Motor neuron (in vitro differentiated cells): ENCODE results near the gene PTPRG. TPM values are rescaled to one million over a fixed set of nuclear protein-coding genes. Genes with fewer than 3 reads are reported as not detected.

ENCODE experiments used
- ATAC-seq, 8 experiments: fragments of 200-7000 bp; cut with Tn5 transposase; replicated peaks in 6 of 8; 2 replicates each; pipeline ENCODE4 v1.8.0; 2021; ENCODE audit warnings: mild to moderate bottlenecking in 8 of 8, moderate library complexity in 8 of 8
- H3K27ac ChIP-seq, 2 donors: fragments of 250-450 bp; sonication (Bioruptor Pico); 2 replicates each; pipeline ENCODE4 v1.9.0; 2021; ENCODE audit warnings: antibody characterized with exemption in 2 of 2, mild to moderate bottlenecking in 2 of 2, moderate library complexity in 1 of 2
- H3K4me1 ChIP-seq, 2 donors: fragments of 250-450 bp; sonication (Bioruptor Pico); replicated peaks in 1 of 2; 2 replicates each; pipeline ENCODE4 v1.6.1; 2021; ENCODE audit warnings: antibody characterized with exemption in 2 of 2, mild to moderate bottlenecking in 2 of 2, moderate library complexity in 1 of 2
- H3K4me3 ChIP-seq, 5 donors: fragments of 250-450 bp; sonication (Bioruptor Pico); 2 replicates each; pipeline ENCODE4 v1.9.0; 2021; ENCODE audit warnings: antibody characterized with exemption in 5 of 5, mild to moderate bottlenecking in 5 of 5, moderate library complexity in 4 of 5
- WGBS, 10 experiments: fragments of 450-650 bp; shearing (Covaris generic); methylation state at CpG; one replicate each; pipeline ENCODE4 v1.0.0; 2022; 5-methylcytosine and 5-hydroxymethylcytosine counted together
- in situ Hi-C, 9 experiments: fragments of 400-800 bp; cut with MboI; loops; one replicate each; pipeline ENCODE4 v1.15.0; 2021; ENCODE audit warnings: low sequenced_read_pairs in 9 of 9, low pct_unique_long_range_greater_than_20kb in 2 of 9; ENCODE audit not compliant: unreplicated experiment in 9 of 9
- total RNA-seq, 8 experiments: library from RNA; unstranded; fragments of 300-600 nt; gene quantifications; 2 replicates each; pipeline versions ENCODE4 v1.2.3 to v1.2.4, GENCODE V29; 2022

Gene PTPRG
- total RNA-seq, 8 experiments from 2014 or later = 15.9 to 75.2 (median 42.9) TPM

DNA sequence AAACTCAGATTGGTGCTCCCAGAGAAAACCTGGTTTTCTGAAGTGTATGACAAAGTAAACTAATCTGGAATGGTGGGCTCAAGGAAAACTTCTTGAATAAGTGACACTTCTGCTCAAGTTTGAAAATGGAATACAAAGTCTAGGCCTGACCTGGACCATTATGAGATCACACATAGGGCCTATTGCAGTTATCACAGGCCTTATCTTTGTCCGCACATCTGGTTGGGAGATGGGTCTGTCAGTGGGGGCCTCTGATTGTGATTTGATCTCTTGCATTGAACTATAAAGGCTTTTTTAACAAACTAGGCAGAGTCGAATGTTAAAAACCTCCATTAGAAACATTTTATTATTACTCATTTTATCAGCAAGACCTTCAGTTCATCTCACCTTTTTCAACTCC, 405.6 kb downstream of the PTPRG start:
- no peak overlapping the region for H3K4me3 ChIP-seq
- no peak overlapping the region for H3K27ac ChIP-seq
- in situ Hi-C loops = no loop called here
- WGBS, 10 experiments = 40 to 92% (median 83%) methylated on average over 1 to 2 of the region's 2 CpGs; no CpG with 5 or more reads in 3 of the 10 experiments
- H3K4me1 ChIP-seq = peaks cover 0 to 8% of the 10 kb centered on the region in 2 donors
- no peak for ATAC-seq

DNA sequence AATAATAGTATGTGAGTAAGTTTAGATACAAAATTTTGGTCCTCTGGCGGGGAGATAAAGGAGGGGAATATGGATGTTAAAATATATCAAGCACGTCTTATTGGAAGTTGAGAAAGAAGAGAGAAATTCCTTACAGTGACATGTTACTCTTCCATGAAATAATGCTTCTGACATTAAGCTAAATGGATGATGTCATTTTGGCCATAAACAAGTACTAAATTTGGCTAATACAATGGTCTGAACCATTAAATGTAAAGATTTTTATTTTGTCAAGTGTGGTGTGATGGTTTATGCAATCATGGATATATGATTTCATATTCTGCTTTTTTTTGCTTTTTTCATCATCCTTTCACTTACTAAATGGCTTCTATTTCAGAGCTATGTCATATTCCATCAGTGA, 406.6 kb downstream of the PTPRG start:
- H3K27ac ChIP-seq = no peak overlapping the region
- in situ Hi-C loops = no loop called here
- ATAC-seq = peak in 1 of 8 experiments; percentile 15
- H3K4me3 ChIP-seq = no peak overlapping the region
- WGBS, 10 experiments = 55 to 100% (median 75%) methylated on average over 1 to 2 of the region's 2 CpGs; no CpG with 5 or more reads in 1 of the 10 experiments
- peaks cover 2 to 10% of the 10 kb centered on the region in 2 donors for H3K4me1 ChIP-seq

DNA sequence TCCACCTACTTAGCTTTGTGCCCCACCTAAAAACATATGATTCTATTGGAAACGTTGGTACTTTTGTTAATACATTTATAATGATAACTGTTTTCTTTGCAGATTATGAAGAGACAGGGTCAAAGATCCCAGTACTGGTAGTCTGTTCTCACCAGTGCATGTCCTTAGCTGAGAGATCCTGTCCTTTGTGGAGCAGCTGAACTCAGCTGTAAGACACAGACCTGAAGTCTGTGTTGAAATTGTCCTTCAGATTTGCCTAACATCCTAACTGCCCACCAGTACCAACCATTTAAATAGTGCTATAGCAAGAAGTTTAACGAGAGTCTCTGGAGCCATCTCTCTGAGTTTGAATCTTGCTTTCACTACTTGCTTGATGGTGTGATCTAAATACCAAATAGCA, 413.3 kb downstream of the PTPRG start:
- peaks cover 11 to 13% of the 10 kb centered on the region in 2 donors for H3K4me1 ChIP-seq
- H3K27ac ChIP-seq = no peak overlapping the region
- WGBS, 10 experiments = 0 to 100% (median 88%) methylated on average over 1 to 2 of the region's 2 CpGs; no CpG with 5 or more reads in 1 of the 10 experiments
- ATAC-seq = peak in 1 of 8 experiments; percentile 25
- in situ Hi-C loops = no loop called here
- no peak overlapping the region for H3K4me3 ChIP-seq

DNA sequence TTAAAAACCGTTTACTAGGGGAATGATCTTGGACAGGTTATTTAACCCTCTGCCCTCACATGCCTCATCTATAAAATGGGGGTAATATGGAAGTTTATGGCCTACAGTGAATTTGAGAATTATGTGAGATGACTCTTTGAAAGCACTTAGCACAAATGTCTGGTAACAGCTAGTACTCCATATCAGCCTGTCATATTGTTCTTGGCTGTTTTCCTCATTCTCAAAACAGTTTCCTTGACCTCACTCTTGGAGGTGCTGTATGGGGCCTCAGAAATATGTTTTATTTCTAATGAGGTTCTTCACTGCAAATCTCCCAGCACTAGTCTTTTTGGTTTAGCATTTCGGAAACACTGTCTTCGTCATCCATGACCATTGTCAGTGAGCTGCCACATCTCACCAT, 413.8 kb downstream of the PTPRG start:
- 57 to 100% (median 97%) methylated on average over 1 to 3 of the region's 3 CpGs for WGBS, 10 experiments
- no peak overlapping the region for H3K27ac ChIP-seq
- no peak overlapping the region for H3K4me3 ChIP-seq
- no peak for ATAC-seq
- in situ Hi-C loops = no loop called here
- peaks cover 17 to 18% of the 10 kb centered on the region in 2 donors for H3K4me1 ChIP-seq

DNA sequence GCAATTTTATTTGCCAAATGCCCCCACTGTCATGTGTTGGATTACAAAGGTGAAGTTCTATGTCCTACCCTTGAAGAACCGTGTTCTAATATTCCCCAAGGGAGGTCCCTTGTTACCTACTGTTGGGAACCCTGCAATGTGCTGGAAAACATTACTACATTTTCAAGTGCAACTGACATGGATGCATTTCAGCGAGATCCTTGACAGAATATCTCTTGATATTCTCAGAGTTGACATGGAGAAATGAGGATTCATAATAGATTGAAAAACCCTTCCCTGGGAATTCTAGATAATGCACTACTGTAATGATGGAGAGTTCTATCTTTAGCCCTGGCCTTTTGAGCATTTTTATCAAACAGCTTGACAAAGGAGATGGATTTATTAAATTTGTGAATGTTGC, 414.6 kb downstream of the PTPRG start:
- H3K27ac ChIP-seq = no peak overlapping the region
- H3K4me1 ChIP-seq = peaks cover 17 to 19% of the 10 kb centered on the region in 2 donors
- no peak for ATAC-seq
- H3K4me3 ChIP-seq = no peak overlapping the region
- in situ Hi-C loops = no loop called here
- WGBS, 10 experiments = 57 to 100% (median 70%) methylated on average over 1 to 2 of the region's 2 CpGs; no CpG with 5 or more reads in 1 of the 10 experiments

DNA sequence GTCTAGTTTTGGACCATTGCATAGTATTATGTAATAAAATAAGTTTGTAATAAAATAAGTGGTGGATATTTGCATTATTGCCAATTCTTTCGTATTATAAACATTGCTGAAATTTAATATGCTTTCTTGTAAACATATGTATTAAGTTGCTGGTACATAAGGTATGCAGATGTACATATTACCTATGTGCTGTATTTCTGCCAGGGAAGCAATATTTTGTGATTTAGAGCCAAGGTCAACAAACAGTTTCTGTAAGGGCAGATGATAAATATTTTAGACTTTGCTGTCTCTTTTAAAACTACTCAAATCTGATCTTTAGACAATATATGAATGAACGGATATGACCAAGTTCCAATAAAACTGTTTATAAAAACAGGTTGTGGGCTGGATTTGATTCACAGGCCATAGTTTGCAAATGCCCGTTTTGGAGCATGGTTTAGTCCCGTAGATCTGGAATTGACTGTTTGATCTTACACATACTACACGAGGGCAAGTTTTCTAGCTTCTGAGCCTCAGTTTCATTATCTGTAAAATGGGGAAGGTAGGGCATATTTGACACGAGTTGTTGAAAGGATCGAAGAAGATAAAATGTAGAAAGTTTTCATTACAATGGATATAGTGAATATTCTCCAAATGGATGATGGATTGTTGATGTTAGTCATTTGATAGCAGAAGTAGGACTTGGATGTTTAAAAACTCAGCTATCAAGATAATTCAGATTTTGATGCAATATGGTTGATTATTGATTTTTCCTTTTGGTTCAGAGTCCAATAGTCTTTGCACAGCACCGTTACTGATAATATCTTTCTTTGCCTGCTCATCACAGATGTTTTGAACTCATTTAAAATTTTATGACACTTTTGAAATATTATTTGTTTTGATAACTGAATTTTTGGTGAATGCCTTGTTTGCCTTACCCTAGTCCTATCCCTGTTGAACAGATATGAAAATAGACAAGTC, 417.4 kb downstream of the PTPRG start:
- in situ Hi-C loops = no loop called here
- WGBS, 10 experiments = 65 to 96% (median 90%) methylated on average over 4 to 8 of the region's 8 CpGs
- ATAC-seq = no peak
- peaks cover 10 to 11% of the 10 kb centered on the region in 2 donors for H3K4me1 ChIP-seq
- H3K27ac ChIP-seq = no peak overlapping the region
- H3K4me3 ChIP-seq = no peak overlapping the region

DNA sequence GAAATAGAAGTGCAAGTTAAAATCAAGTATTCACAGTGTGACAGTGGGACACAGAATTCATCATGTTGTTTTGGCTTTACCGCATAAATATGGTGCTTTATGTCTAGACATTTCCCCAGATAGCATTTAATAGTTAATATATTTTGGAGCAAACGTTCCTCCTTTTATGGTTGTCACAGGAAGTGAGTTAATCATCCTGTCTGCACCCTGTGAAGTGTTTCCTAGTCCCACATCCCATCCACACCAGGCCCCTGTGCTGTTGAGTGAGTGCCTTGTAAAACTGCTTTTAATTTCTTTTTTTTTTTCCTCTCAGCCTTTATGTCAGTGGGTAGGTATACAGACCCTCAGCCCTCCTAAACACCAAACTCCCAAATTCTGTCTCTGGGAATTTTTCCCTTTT, 418.3 kb downstream of the PTPRG start:
- peak in 5 of 8 experiments; percentile 47 to 72 (median 57) for ATAC-seq
- Histone ChIP-seq H3K4me1 (peaks cover 10 to 11% of the 10 kb centered on the region in 2 donors), H3K27ac (no peak overlapping the region), H3K4me3 (no peak overlapping the region)
- in situ Hi-C loops = no loop called here
- 19 to 61% (median 50%) methylated on average over 1 to 2 of the region's 2 CpGs; no CpG with 5 or more reads in 1 of the 10 experiments for WGBS, 10 experiments

DNA sequence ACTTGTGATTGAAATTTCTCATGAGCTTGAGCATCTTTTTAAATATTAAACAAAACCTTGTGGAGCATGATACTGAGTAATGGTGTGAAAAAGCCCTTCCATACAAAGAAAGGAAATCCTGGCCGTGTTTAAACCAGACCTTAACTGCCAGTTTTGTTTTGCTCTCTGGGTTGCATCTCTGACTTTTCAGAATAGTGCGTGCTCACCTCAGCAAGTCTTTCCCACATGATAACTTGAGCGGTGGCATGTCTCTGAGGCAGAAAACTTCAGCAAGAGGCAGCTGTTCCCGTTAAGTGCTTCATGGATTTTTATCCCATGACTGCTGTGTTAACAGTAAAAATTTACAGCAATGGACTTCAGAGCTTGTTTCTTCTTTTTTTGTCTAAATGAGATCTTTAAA, 418.7 kb downstream of the PTPRG start:
- H3K4me3 ChIP-seq = no peak overlapping the region
- H3K4me1 ChIP-seq = peaks cover 10 to 11% of the 10 kb centered on the region in 2 donors
- H3K27ac ChIP-seq = no peak overlapping the region
- in situ Hi-C loops = no loop called here
- WGBS, 10 experiments = 29 to 100% (median 62%) methylated on average over 1 to 4 of the region's 4 CpGs; no CpG with 5 or more reads in 1 of the 10 experiments
- no peak for ATAC-seq

DNA sequence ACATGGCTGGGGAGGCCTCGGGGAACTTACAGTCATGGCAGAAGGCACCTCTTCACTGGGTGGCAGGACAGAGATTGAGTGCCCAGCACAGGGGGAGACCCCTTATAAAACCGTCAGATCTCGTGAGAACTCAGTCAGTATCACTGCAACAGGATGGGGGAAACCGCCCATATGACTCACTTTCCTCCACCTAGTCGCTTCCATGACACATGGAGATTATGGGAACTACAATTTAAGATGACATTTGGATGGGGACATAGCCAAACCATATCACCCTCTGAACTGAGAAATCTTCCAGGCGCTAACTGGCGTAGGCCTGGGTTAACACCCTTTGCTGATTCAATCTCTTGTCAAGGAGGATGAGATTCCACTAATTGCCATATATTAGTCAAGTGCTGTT, 419.7 kb downstream of the PTPRG start:
- no peak overlapping the region for H3K27ac ChIP-seq
- no peak overlapping the region for H3K4me3 ChIP-seq
- peaks cover 10 to 11% of the 10 kb centered on the region in 2 donors for H3K4me1 ChIP-seq
- peak in 4 of 8 experiments; percentile 22 to 83 (median 46) for ATAC-seq
- in situ Hi-C loops = no loop called here
- 83 to 97% (median 90%) methylated on average over 1 to 7 of the region's 7 CpGs; no CpG with 5 or more reads in 5 of the 10 experiments for WGBS, 10 experiments

DNA sequence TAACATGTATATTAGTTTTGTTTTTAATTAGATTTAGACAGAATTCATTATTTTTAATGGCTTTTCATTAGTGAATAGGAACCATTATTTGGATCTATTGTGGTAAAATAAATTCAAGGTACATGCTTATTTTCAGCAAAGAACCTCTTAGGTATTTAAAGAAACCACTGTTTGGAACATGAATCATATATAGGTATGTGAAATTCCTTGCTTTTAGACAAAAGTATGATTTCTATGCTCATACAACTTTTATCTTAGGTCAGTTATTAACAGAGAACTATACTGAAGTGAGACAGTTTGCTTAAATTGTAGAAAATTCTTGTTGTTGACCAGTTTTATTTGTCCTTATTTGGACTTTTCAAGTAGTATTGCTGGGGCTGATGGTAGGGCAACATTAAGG, 422.1 kb downstream of the PTPRG start:
- Histone ChIP-seq H3K4me3 (no peak overlapping the region), H3K27ac (no peak overlapping the region), H3K4me1 (peaks cover 10 to 19% of the 10 kb centered on the region in 2 donors)
- no peak for ATAC-seq
- in situ Hi-C loops = no loop called here

DNA sequence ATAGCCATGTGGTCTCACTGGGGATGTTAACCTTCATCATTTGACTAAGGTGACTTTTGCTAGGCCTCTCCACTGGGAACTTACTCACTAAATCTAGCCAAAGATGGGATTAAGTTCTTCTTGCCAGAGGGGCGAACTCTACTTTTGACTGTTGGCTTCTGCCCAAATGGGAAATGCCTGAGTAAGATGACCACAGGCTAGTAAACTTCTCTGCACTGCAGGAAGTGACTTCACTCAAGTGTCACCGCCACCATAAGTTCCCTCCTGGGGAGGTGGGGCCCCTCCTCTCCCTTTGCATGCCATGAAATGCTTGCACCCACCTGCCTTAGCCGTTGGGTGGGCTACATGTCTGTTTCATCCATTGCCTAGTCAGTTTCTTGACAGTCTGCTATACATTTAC, 423.6 kb downstream of the PTPRG start:
- no peak overlapping the region for H3K27ac ChIP-seq
- no peak overlapping the region for H3K4me3 ChIP-seq
- WGBS, 10 experiments = 36 to 100% (median 64%) methylated on average over 1 to 3 of the region's 3 CpGs; no CpG with 5 or more reads in 4 of the 10 experiments
- ATAC-seq = no peak
- in situ Hi-C loops = no loop called here
- H3K4me1 ChIP-seq = peaks cover 2 to 11% of the 10 kb centered on the region in 2 donors

DNA sequence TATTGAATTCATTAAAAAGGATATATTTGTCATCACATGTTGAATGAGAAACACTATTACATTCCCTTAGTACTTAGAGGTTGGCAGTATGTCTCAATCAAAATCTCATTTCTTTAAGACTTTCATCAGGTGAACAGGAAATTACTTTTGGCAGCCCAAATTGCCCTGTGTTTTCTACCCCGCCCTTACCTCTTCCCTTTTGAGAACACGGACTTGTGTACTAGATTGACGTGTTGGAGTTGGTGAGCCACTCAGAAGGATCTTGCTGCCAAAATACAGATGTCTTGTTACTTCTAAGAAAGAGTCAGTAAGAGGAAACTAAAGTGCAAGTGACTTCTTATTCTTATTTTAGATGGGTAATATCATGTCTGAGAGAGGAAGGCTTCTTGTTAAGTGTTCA, 425.1 kb downstream of the PTPRG start:
- Histone ChIP-seq H3K4me1 (peaks cover 0 to 8% of the 10 kb centered on the region in 2 donors), H3K4me3 (no peak overlapping the region), H3K27ac (no peak overlapping the region)
- in situ Hi-C loops = no loop called here
- 88 to 100% (median 100%) methylated on average over 1 to 3 of the region's 3 CpGs; no CpG with 5 or more reads in 1 of the 10 experiments for WGBS, 10 experiments
- no peak for ATAC-seq

DNA sequence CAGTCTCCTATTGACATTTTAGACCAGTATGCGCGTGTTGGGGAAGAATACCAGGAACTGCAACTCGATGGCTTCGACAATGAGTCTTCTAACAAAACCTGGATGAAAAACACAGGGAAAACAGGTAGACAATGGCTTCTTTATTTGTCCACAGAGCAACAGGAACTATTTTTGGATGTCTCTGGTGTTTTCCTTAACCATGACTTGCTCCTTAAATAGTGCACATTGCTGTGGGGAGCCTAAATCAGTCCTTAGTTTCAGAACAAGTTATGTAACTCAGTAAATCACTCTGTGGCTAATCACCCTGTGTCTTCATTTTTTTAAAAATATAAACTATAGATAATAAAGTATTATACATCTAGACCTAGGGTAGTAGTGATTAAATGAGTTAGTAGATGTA, 428.3 kb downstream of the PTPRG start:
- in situ Hi-C loops = no loop called here
- peaks cover 0 to 8% of the 10 kb centered on the region in 2 donors for H3K4me1 ChIP-seq
- H3K27ac ChIP-seq = no peak overlapping the region
- ATAC-seq = no peak
- WGBS, 10 experiments = 80 to 100% (median 91%) methylated on average over 1 to 4 of the region's 4 CpGs; no CpG with 5 or more reads in 5 of the 10 experiments
- H3K4me3 ChIP-seq = no peak overlapping the region
